Cerebellar cortex (tissue), 1 donor: ENCODE data around the gene ELMO3.

Experiments used
- DNase-seq: peaks from one replicate; pipeline ENCODE4 v3.0.0-alpha.2; 2015; ENCODE audit warnings: low spot score

The ELMO3 gene

GRCh38 chr16:67199011-67199807, at the start of gene ELMO3:
TSS of gene ELMO3 (plus strand) at chr16:67199131. CDS start at chr16:67199327, 196 bp downstream.
- DNase-seq = no peak

- no peak for DNase-seq
Measured at GRCh38 chr16:67149276-67150046, 49.5 kb upstream of the ELMO3 start.

GRCh38 chr16:67150047-67150832, 48.7 kb upstream of the ELMO3 start:
- no peak for DNase-seq

- no peak for DNase-seq
Measured at GRCh38 chr16:67150833-67151396, 48.0 kb upstream of the ELMO3 start, which contains the start of gene B3GNT9. TSS of gene B3GNT9 (minus strand) at chr16:67150998. CDS start at chr16:67150485, 513 bp downstream.

GRCh38 chr16:67151431-67152097, 47.4 kb upstream of the ELMO3 start:
- no peak for DNase-seq

- no peak for DNase-seq
Measured at GRCh38 chr16:67154578-67155294, 44.2 kb upstream of the ELMO3 start.

GRCh38 chr16:67155295-67156142, 43.4 kb upstream of the ELMO3 start:
- DNase-seq = no peak

- DNase-seq = no peak
Measured at GRCh38 chr16:67156143-67156844, 42.6 kb upstream of the ELMO3 start.

GRCh38 chr16:67157106-67157748, 41.7 kb upstream of the ELMO3 start:
- DNase-seq = no peak

- DNase-seq = no peak
Measured at GRCh38 chr16:67157892-67158635, 40.9 kb upstream of the ELMO3 start.

GRCh38 chr16:67158637-67159600, 40.0 kb upstream of the ELMO3 start:
- no peak for DNase-seq

GRCh38 chr16:67161595-67162058, 37.3 kb upstream of the ELMO3 start:
- peak; percentile 79 for DNase-seq

- DNase-seq = peak; percentile 73
Measured at GRCh38 chr16:67162506-67163163, 36.3 kb upstream of the ELMO3 start.

- DNase-seq = peak; percentile 81
Measured at GRCh38 chr16:67163164-67163998, 35.5 kb upstream of the ELMO3 start.

GRCh38 chr16:67163999-67164558, 34.9 kb upstream of the ELMO3 start:
- DNase-seq = no peak
